ENCODE measurements around the gene CD52.

- no peak for TF ChIP-seq CTCF (conservative IDR thresholded peaks at IDR 0.05)
- TF ChIP-seq EZH2 (IDR thresholded peaks at IDR 0.05; ENCODE audit: low read depth), result no peak
These were observed 37.2 kb downstream of the CD52 start for GRCh38 chr1:26354972-26355371.

All from PC-9 (cell line).